AG09319 (cell line): Measurements from ENCODE around the gene MYO5B.

Experiments
- DNase-seq: peaks from one replicate; pipeline ENCODE4 v3.0.0-alpha.2; 2010; ENCODE audit warnings: low read depth; ENCODE audit errors: extremely low read depth
- CTCF ChIP-seq: IDR thresholded peaks from 2 replicates; pipeline ENCODE4 v1.5.1; 2011; ENCODE audit warnings: low read depth, mild to moderate bottlenecking, inconsistent platforms, low read length, moderate library complexity

MYO5B gene

GRCh38 chr18:50131591-50131990 is 63.4 kb downstream of the MYO5B start:
- no peak for DNase-seq
- TF ChIP-seq CTCF: no peak

GRCh38 chr18:50128506-50129271 is 66.3 kb downstream of the MYO5B start:
- DNase-seq: no peak
- TF ChIP-seq CTCF: no peak

- no peak for DNase-seq
- no peak for TF ChIP-seq CTCF
Measured at GRCh38 chr18:50127516-50128210, 67.3 kb downstream of the MYO5B start.

- TF ChIP-seq CTCF: no peak
- DNase-seq: no peak
Measured at GRCh38 chr18:50126471-50126870, 68.5 kb downstream of the MYO5B start.

- TF ChIP-seq CTCF: no peak
- no peak for DNase-seq
Measured at GRCh38 chr18:50125456-50125855, 69.5 kb downstream of the MYO5B start.

GRCh38 chr18:50119296-50119695 is 75.7 kb downstream of the MYO5B start:
- TF ChIP-seq CTCF: no peak
- DNase-seq: no peak

- no peak for DNase-seq
- no peak for TF ChIP-seq CTCF
Measured at GRCh38 chr18:50117863-50118262, 77.1 kb downstream of the MYO5B start.
